GM19240 (cell line): ENCODE measurements around the gene DMAC2.
"Not testable (repeated sequence)": the region's sequence is repeated elsewhere in the genome, so short reads cannot be mapped to it uniquely, and the experiment has no call there.

Experiments used
- DNase-seq: peaks from one replicate; pipeline ENCODE4 v3.0.0; 2011; ENCODE audit warnings: low spot score; ENCODE audit not compliant: insufficient read length

The DMAC2 gene

GRCh38 chr19:41442473-41443355 is 3.0 kb upstream of the DMAC2 start, which contains the start of gene ERICH4:
TSS of gene ERICH4 (plus strand) at chr19:41443156. CDS start at chr19:41443170, 14 bp downstream.
- no peak for DNase-seq

GRCh38 chr19:41441321-41441945 is 1.7 kb upstream of the DMAC2 start:
- no peak for DNase-seq

GRCh38 chr19:41437944-41438574 is 1.7 kb downstream of the DMAC2 start:
- DNase-seq, result no peak

- no peak for DNase-seq
Measured at GRCh38 chr19:41436674-41436951, 3.1 kb downstream of the DMAC2 start.

GRCh38 chr19:41435936-41436673 is 3.6 kb downstream of the DMAC2 start:
- no peak for DNase-seq

GRCh38 chr19:41435376-41435775 is 4.3 kb downstream of the DMAC2 start:
- not testable (repeated sequence) for DNase-seq

- no peak for DNase-seq
Measured at GRCh38 chr19:41434450-41434849, 5.3 kb downstream of the DMAC2 start.

GRCh38 chr19:41433171-41433570 is 6.5 kb downstream of the DMAC2 start:
- DNase-seq, result no peak

GRCh38 chr19:41431426-41432386 is 8.0 kb downstream of the DMAC2 start:
- no peak for DNase-seq

- no peak for DNase-seq
Measured at GRCh38 chr19:41430922-41431321, 8.8 kb downstream of the DMAC2 start.

GRCh38 chr19:41428481-41428859 is 11.2 kb downstream of the DMAC2 start:
- DNase-seq, result no peak

GRCh38 chr19:41427647-41428480 is 11.8 kb downstream of the DMAC2 start:
- no peak for DNase-seq

GRCh38 chr19:41426952-41427646 is 12.6 kb downstream of the DMAC2 start, which contains the start of gene B3GNT8:
TSS of gene B3GNT8 (minus strand) at chr19:41427374. CDS start at chr19:41426778, 596 bp downstream.
- DNase-seq, result peak; percentile 37

- no peak for DNase-seq
Measured at GRCh38 chr19:41426116-41426841, 13.4 kb downstream of the DMAC2 start.

- no peak for DNase-seq
Measured at GRCh38 chr19:41425174-41426115, 14.3 kb downstream of the DMAC2 start.

GRCh38 chr19:41424335-41425173 is 15.2 kb downstream of the DMAC2 start:
- DNase-seq, result no peak
